Measurements from ENCODE around the gene CACNA2D3.

Gene CACNA2D3

DNA sequence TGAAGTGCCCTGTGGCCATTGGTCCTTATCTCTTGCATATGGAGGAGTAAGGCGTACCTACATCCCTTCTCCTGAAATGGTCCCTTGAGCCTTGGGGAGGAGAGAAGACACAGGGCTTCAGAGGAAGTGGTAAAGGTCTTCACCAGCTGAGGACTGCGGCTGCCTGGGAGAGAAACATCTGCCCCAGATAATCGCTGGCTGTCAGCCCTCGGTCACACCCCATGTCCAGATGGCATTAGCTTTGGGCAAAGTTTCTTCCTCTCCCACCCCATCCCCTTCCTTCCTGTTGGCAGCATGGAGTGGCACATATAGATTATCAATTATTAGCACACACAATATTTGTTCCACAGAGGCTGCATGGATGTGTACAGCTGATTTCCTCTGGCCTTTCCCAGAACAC, 743.9 kb downstream of the CACNA2D3 start:
- no peak for DNase-seq

DNA sequence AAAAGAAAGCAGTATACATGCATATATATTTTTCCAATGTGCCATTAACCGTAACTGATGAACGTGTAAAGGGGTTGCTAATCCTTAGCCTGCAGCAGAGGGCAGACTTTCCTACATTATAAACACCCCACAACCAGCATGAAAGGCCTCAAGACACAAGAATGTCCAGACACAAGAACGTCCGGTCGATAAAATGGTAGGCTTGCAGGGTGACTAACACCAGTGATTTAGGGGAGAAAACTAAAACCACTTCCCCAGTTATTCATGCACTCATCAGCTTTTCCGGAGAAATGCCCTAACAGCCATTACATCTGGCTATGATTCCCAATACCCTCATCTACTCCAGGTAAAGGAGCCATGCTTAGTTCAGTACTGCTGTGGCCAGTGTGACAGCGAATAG, 748.1 kb downstream of the CACNA2D3 start:
- DNase-seq, result no peak

DNA sequence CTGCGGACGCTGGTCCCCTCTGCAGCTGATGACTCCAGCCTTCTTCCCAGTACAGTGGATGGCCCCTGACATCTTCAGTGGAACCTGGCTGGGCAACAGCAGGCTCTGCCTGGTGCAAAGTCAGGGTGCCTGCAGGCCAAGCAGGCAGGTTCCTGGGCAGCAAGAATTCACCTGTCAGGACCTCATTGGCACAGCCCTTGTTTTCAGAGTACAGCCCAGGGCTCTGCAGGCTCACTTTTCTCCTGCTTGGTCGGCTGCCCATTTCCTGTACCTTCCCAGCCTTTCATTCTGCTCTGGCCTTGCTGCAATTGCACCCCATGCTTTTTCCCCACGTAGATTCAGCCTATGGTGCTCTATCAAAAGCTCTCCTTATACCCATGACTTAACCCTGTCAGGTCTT, 749.5 kb downstream of the CACNA2D3 start:
- no peak for DNase-seq

DNA sequence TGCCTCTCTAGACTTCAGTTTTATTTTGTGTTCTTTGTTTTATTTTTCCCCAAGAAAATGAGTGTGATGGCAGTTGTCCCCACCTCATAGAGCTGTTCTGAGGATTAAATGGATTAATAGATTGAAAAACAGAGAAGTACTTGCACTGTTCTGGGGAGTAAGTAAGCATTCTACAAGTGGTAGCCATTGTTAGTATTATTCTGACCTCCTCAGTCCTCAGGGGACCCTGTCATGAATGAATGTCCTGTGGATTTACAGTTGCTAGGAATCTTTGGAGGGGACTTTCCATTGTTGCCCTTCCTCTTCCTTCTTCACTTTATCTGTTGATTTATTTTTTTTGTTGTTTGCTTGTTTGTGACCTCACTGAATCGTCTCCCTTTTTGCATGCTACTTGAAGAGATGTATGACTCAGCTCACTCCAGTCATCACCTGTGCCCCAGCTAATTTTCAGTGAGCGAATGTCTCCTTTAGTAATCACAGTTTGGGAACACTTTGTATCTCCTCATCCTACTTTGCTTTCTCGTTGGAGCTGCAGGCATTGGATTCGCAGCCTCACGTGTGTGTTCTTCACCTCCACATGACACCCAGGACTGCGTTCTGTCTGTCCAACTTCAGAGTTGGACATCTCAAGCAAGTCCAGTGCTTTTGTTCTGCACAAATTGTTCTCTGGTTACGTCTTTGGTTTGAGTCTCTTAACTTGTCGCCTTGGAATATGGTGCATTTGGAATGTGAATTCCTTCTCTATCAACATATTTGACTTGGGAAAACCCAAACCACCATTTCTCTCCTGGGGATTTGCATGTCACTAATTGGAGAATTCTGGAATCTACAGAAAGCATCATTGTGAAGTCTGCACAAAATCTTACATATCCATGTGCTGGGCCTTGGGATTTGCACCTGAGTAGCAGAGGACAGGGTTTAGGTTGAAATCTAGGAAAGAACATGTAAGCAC, 751.0 kb downstream of the CACNA2D3 start:
- DNase-seq, result no peak

DNA sequence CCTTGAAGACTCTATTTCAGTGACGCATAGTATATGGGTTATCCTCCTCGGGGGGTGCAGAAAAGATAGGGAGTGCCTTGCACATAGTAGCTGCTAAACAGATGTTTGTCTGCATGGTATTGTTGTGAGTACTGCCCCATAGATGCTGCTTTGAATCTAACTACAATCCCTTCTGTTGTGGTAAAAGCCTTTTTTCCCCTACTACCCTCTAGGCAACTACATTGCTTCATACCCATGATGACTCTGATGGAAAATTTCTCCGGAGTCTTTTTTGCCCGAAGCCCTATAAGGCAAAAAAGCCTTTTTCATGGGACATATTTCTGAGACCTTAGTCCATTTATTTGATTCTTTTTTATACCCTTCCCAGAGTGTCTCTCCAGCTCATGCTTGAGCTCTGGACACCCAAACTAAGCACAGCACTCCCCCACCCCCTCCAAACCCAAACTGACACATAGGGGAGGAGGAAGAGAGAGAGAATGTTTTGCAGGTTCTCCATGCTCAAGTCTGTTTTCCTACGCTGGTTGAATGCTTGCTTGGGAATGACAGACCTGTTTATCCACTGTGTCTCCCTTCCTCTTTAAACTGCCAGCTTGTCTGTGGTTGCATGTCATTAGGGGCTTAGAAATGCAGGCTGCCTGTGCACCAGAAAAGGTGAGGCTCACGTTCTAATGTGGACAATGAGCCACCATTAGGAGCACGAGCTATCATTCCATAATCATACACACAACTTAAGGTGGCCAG, 752.6 kb downstream of the CACNA2D3 start:
- DNase-seq, result no peak

DNA sequence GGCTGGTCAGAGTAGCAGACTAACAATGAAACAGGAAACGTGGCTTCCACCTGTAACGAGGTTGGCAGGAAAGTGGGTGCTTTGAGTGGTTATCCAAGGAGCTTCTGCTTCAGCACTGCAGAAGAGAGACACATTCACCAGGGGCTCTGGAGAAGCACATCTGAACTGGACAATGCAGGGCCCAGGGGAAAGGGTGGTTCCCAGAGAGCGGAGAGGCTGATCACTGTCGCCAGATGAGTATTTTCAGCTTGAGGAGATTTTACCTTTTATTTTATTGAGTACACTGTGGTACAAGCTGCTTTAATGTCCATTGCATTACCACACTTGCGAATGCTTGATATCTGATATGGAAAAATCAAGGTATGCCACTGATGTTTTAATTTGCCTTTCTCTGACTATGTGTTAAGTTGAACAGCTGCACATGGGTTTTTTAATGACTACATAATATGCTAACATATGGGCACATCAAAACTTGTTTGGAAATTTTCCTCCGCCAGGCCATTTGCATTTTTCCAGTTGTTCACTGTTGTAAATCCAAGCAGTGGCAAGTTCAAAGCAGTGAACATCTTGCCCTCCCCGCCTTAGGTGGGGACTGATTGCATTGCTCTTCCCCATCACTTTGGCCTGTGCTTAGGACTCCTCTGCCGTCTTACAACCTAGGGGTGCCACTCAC, 753.4 kb downstream of the CACNA2D3 start:
- DNase-seq, result no peak

DNA sequence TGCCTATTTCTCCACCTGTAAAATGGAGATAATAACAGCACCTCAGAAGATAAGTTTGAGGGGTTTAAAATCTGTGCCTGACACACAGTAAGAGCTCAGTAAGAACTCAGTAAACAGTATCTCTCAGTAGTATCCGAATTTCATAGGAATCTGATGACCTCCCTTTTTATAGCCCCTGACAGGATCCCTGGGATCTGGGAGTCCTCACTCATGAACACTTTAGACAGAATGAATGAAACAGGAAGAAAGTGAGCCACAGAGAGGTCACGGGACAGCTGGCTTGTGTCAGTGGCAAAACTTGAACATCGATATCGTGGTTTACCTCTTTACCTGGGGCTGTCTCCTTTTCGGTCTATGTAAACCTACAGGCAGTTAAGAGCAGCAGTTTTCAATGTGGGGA, 754.3 kb downstream of the CACNA2D3 start:
- DNase-seq, result no peak

DNA sequence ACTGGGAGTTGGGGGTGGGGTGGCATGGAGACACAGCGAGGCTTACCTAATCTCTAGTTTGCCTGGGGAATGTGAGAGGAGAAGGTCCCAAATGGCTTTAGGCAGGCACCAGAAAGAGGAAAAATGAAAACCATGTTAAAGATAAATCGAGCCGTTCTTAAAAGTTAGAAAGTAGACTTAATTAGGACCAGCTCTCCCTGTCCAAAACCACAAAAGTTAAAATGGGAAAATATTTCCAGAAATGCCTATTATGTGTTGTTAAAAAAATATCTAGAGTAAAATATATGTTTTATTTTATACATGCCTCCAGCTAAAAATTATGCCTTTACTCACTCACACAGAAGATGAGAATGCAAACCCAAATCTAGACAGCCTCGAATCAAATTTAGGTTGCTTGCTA, 755.4 kb downstream of the CACNA2D3 start:
- DNase-seq, result no peak

DNA sequence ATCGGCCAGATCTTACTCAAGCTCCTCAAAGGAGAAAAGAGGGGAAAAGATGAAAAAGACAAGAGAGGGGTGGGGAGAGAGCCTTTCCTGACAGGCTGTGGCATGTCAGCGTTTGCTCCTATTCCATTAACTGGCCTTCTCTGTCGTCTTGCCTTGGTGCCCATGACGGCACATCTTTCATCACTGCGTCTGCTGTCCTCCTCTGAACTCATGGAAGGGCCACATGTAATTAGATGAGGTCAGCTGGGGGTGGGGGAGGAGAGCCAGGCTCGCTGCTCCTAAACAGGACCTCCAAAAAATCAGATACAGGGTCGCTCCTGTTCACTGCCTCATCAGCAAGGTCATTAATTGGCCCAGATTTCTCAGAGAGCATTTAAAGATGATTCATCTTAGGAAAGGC, 755.8 kb downstream of the CACNA2D3 start:
- DNase-seq, result no peak

DNA sequence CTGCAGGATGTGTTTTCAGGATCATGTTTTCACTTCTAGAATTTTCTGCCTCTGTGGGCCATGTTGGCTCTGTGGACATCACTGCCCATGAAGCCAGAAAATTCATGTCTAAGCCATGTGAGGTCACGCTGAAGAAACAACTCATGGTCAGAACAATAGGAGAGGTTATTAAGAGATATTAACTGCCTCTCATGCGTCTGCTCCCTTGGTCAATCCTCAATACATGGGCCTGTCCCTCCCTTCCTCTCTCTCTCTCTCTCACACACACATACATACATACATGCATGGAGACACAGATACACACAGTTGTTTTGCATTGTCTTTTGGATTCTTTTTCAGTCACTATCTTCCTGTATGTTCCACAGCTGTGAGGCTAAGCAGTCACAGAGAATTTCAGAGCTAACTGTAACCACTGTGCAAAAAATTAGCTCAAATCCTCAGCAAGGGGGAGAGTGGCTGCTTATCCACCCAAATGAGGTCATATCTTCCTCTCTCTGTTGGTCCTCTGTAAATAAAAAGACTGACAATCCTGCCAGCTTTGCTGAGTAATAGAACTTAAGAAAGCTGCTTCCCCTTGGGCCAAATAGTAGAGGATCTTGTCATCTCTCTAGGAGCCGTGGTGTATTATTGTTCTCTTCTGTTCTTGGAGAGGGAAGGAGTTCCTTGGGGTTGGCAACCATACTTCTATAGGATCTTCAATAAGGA, 759.9 kb downstream of the CACNA2D3 start:
- no peak for DNase-seq

DNA sequence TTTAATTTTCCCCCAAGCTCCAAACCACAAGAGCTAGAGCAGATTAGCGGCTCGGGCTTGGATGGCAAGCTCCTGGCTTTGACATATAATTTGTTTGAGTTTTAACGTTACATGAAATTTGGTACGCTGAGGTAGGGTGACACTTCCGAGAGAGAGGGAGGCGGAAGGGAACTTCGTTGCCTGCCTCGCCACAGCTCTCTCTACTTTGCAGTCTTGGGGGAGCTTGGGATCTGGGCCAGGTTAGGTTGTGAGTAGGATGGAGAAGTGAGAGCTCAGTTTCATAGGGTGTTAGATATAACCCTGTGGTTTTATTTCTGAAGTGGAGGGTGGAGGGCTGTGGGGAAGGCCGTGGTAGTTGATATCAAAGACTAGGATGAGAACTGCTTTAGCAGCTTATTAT, 765.8 kb downstream of the CACNA2D3 start:
- DNase-seq, result no peak

DNA sequence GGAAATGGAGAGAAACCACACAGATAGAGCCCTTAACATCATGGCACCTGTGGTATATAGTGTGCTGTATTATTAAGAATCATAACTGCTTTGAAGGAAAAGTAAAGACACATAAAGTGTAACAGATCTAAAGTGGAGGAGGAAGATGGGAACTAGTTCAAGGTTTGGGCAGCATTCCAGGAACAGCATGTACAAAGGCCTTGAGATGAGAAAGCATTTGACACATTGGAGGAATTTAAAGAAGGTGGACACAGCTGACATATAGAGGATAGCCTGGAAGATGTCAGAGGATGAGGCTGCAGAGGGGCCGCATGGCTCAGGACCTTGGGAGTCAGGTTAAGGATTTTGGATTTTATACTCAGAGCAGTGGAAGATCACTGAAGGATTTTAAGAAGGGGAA, 766.5 kb downstream of the CACNA2D3 start:
- DNase-seq, result no peak

DNA sequence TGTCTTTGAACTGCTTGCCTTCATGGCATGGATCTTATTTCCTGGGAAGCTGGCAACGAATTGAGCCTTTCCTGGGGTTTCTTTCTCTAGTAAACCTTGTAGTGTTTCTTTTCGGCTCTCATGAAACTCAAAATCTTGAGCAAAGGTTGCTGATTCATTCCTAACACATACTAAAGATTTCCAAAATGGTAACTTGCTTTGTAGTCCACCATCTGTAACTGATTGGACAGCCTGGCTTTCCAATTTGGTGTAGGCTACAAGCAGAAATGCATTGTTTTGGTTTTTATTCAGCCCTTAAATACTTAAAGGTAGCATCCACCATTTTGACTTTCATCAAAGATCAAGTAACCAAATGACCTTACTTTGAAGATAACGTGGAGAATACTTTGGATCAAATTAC, 767.4 kb downstream of the CACNA2D3 start:
- no peak for DNase-seq

DNA sequence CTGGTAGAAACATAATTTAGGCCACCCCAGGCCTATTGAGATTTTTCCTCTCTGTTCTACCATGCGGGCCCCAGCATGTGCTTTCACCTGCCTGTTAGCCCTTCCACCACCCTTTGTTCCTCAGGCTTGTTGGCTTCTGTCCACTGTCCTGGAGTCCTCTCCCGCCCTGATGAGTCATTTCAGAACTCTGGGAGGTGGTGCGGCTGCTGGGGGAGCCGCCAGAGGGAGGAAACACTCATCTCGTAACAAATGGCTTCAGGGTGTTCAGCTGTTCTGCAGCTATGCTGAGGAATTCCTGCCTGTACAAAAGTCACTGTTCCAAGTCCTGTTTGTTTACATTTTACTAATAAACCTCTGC, 769.2 kb downstream of the CACNA2D3 start:
- DNase-seq, result no peak

DNA sequence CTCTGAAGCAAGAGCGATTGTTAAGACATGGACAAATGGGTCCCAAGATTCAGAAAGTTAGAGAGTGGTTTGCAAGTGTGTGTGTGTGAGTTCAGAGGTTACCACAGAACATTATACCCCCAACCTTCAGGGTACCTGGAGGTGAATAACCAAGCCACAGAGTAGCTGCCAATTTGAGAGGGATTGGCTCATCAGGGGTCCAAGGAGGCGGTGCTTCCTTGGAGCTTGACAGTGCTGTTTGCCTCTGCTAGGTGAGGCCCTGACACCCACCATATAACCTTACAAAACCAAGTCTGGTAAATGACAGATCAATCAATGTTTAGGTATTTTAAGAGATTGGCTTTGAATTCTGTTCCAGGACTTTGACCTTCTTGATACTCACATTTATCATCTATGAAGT, 769.8 kb downstream of the CACNA2D3 start:
- no peak for DNase-seq

DNA sequence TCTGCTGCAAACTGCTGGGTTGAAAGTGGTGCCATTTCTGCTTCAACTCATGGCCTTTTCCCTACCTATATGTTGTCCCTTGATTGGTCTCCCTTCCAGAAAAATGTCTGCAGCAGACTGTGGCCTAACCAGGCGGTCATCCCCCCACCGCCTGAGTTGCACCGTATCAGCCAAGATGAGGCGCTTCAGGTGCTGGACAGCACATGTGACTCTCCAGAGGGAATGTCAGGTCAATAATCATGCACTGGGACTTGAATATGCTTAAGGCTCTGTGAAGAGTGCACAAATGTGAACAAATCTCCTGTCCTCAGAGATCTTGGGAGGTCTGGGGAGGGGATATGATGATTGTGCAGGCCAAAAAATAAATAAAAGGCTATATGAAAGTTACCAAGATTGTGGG, 773.3 kb downstream of the CACNA2D3 start:
- no peak for DNase-seq

DNA sequence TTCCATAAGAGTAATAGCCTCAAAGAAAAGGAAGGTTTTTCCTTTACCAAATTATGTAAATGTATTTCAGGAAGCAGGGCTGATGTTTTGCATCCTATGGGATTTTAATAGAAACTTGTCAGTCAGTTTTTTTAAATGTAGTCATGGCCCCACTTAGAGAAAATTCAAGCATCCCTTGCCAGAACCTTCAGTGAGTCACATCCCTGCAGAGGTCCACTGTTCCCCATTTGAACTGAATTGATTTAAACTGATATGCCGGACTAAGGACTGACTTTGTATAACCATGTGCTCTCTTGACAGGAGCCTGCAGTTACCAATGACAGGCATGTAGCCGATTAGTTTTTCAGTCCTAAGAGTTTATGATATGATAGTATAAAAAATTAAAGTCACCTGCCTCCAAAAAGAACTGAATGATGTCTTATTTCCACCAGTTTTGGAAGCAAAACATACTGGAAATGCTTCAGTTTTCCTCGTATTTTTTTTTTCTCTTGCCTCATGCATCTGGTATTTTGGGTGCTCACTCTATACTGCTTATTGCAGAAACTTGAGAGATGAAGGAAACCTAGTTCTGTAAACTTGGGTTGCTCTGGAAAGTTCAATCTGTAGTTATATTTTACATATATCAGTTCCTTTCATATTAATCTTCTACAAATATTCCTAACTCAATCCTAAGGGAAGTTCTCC, 774.8 kb downstream of the CACNA2D3 start:
- DNase-seq, result no peak

DNA sequence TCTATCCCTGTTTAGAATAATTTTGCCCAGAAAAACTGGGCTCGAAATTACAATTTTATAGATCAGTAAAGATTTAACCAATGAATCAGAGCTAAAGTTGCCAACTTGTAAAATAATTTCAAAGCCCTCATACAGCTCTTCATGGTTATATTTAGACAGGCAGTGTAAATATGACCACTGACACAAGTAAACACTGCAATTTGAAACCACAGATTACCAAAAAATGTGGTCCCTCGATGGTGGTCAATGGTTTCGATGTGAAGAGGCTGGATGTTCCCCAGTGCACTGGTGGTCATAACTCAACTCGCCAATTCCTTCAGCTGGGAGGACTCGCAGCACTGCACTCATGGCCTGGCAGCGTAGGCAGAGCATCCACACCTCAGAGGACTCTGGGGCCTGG, 776.9 kb downstream of the CACNA2D3 start:
- no peak for DNase-seq

DNA sequence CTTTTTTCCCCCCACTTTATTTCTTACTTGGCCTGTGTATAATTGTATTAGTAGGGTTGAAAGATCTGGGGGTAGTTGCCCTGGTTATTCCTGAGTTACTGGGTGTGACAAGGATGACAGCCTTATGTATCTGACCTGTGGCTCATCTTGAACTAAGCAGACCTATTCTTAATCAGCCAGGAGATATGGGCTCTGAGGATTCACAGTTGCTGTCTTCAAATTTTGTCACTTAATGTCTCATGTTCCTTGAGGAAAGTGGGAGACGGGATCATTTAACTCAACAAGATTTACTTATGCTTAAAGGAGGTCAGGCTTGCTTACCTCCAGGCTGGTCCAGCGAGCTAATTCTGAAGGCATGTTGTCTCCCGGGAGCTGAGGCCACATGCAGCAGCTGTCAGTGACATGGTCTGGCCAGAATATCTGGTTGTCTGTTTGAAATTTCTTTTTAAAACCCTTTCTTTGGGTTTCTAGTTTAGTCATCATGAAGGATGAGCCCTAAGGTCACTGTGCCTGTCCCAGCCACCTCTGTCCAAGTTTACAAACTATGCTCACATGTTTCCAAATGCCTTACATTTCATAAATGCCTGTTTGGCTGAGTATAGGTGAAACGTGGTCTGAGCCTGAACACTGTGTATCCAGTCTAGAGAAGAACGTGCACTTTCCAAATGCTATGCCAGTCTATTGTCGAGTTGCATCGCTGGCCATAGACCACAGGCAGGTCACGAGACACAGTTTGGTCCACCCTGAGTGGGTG, 778.7 kb downstream of the CACNA2D3 start:
- DNase-seq, result no peak

DNA sequence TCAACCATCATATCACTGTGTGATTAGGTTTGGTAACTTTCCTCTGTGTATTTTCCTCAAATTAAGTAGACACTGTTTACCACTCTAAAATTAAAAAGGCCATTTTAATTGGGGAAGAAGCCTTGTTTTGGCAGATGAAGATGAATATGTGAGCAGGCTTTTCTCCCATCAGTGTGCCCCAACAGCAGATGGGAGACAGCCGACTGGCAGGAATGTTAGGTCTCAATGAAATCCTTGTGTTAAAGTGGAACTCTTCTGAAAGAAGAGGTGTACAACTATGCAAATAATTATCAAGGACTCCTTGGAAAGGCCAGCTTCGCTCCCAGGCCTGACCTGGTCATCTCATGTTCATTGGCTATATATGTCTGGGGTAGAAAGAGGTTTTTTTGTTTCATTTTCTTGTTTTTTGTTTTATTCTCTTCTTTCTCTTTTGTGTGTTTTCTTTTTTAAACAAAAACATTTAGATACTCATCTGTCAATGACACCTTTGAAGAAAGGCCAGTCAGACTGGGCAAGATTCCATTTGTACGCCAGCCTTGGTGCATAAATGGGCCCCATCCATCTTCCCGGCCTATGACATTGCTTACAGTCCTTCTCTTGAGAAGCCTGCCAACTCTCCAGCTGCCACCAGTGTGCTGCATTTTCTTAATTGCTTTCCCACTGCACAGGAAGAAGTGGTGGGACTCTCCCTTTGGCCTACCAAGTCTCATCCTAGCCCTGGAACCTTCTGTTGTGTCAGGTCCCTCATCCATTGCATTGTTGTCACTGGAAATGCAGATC, 779.7 kb downstream of the CACNA2D3 start:
- DNase-seq, result no peak
